Parathyroid adenoma (tissue), 2 donors: Measurements from ENCODE around the gene PLCH1.
"Not testable (repeated sequence)": the region's sequence is repeated elsewhere in the genome, so short reads cannot be mapped to it uniquely, and the experiment has no call there.

Experiments
- H2AFZ ChIP-seq: fragments of 300-600 bp; sonication (generic); one replicate; pipeline ENCODE4 v1.7.0; 2017; ENCODE audit warnings: antibody characterized with exemption, mild to moderate bottlenecking
- H3K27ac ChIP-seq: fragments of 300-600 bp; sonication (generic); one replicate; pipeline ENCODE4 v1.7.0; 2017
- H3K27me3 ChIP-seq: fragments of 300-600 bp; sonication (generic); one replicate; pipeline ENCODE4 v1.7.0; 2017; ENCODE audit warnings: low read length; ENCODE audit not compliant: control insufficient read depth, insufficient read depth
- H3K36me3 ChIP-seq: fragments of 300-600 bp; sonication (generic); one replicate; pipeline ENCODE4 v1.7.0; 2017; ENCODE audit warnings: low read length; ENCODE audit not compliant: control insufficient read depth, insufficient read depth
- H3K4me1 ChIP-seq: fragments of 300-600 bp; sonication (generic); one replicate; pipeline ENCODE4 v1.7.0; 2017; ENCODE audit warnings: control low read depth
- H3K4me2 ChIP-seq: fragments of 300-600 bp; sonication (generic); one replicate; pipeline ENCODE4 v1.7.0; 2017; ENCODE audit warnings: low read length
- H3K4me3 ChIP-seq: fragments of 300-600 bp; sonication (generic); one replicate; pipeline ENCODE4 v1.7.0; 2017; ENCODE audit warnings: low read depth, low read length
- H3K79me2 ChIP-seq: fragments of 300-600 bp; sonication (generic); one replicate; pipeline ENCODE4 v1.7.0; 2017; ENCODE audit warnings: control low read depth
- H3K9ac ChIP-seq: fragments of 300-600 bp; sonication (generic); one replicate; pipeline ENCODE4 v1.7.0; 2017; ENCODE audit warnings: mild to moderate bottlenecking
- H3K9me3 ChIP-seq: fragments of 300-600 bp; sonication (generic); one replicate; pipeline ENCODE4 v1.7.0; 2017; ENCODE audit warnings: low read length; ENCODE audit not compliant: control insufficient read depth
- CTCF ChIP-seq: fragments of 300-600 bp; sonication (generic); IDR thresholded peaks from one replicate; pipeline ENCODE4 v1.7.0; 2017; ENCODE audit warnings: antibody characterized with exemption, mild to moderate bottlenecking
- donor health status: primary hyperparathyroidism.

PLCH1 gene

DNA sequence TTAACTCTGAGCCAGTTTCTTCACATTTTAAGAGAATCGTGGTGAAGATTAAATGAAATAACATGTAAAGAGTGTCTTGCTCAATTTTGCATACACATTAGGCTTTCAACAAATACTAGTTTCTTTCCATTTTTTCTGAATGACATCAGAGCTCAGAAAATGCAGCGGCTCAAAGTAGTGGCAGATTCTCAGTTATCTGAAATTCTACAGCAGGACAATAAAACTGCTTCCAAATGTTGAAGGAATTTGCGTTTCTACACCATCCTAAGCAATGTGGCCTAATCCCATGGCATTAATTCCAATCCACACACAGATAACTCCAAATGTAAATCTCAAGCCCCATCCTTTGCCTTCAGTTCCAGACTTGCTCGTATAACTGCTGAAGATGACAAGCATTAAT, 115.8 kb downstream of the PLCH1 start:
- TF ChIP-seq CTCF = no peak
- no peaks in the 10 kb centered on the region for H3K9me3 ChIP-seq
- peaks cover 3% of the 10 kb centered on the region for H3K79me2 ChIP-seq
- peaks cover 4% of the 10 kb centered on the region for H3K4me1 ChIP-seq
- no peaks in the 10 kb centered on the region for H3K27me3 ChIP-seq
- H3K9ac ChIP-seq = no peak overlapping the region
- H3K36me3 ChIP-seq = no peaks in the 10 kb centered on the region
- H2AFZ ChIP-seq = no peak overlapping the region
- H3K27ac ChIP-seq = no peak overlapping the region
- no peak overlapping the region for H3K4me2 ChIP-seq
- no peak overlapping the region for H3K4me3 ChIP-seq

DNA sequence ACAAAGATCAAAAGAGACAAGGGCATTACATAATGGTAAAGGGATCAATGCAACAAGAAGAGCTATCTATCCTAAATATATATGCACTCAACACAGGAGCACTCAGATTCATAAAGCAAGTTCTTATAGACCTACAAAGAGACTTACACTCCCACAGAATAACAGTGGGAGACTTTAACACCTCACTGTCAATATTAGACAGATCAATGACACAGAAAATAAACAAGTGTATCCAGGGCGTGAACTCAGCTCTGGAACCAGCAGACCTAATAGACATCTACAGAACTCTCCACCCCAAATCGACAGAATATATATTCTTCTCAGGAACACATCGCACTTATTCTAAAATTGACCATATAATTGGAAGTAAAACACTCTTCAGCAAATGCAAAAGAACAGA, 122.2 kb downstream of the PLCH1 start:
- H3K4me1 ChIP-seq, H3K4me3 ChIP-seq, H3K9me3 ChIP-seq, H3K27me3 ChIP-seq, H3K4me2 ChIP-seq, H3K79me2 ChIP-seq, H2AFZ ChIP-seq, H3K9ac ChIP-seq, H3K36me3 ChIP-seq, H3K27ac ChIP-seq: not testable (repeated sequence)

DNA sequence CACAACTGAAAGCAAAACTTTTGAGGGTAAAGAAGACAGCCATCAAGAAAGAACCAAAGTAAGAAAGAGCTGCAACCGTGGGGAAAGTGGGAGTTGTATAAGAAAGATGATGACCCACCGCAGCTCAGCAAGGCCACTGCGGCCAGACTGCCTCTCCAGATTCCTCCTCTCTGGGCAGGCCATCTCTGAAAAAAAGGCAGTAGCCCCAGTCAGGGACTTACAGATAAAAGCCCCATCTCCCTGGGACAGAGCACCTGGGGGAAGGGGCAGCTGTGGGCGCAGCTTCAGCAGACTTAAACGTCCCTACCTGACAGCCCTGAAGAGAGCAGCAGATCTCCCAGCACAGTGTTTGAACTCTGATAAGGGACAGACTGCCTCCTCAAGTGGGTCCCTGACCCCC, 124.3 kb downstream of the PLCH1 start:
- not testable (repeated sequence) for H3K79me2 ChIP-seq, H3K9me3 ChIP-seq, H3K4me2 ChIP-seq, H2AFZ ChIP-seq, H3K27me3 ChIP-seq, H3K27ac ChIP-seq, H3K4me1 ChIP-seq, H3K9ac ChIP-seq, H3K4me3 ChIP-seq, H3K36me3 ChIP-seq

DNA sequence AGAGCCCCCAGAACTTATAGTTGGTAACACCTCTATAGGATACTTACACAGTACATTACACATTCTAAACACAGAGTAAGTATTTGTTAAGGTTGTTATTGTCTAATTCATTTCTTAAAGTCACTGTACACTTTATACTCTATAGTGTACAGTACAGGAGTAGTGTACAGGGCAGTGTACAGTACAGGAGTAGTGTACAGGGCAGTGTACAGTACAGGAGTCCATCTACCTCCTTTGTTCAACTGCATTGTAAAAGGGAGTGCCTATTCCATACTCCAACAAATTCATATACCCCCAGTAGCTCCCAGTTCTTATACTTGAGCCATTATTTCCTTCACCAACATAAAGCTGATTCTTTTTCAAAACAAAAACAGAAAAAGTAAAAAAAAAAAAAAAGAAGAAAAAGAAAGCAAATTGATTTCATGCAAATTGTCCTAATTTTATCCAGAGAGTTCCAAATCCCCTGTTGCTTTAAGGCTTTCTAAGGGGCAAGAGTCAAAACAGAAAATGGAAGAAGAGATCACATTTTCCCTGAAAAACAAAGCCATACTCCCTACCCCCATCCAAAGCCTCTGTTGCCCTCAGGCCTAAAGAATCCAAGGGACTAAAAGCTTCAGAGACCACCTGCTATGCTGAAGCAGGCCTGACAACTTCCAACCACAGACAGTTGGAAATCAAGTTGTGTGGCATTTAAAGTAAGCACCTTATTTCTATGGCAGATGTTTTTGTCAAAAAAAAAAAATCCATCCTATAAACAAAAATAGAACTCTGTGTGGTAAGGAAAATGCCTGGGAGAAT, 125.6 kb downstream of the PLCH1 start:
- Histone ChIP-seq H3K4me3 (no peak overlapping the region), H3K27me3 (no peaks in the 10 kb centered on the region), H3K27ac (no peak overlapping the region), H3K9ac (no peak overlapping the region), H2AFZ (no peak overlapping the region), H3K79me2 (no peaks in the 10 kb centered on the region), H3K4me2 (no peak overlapping the region), H3K9me3 (no peaks in the 10 kb centered on the region), H3K36me3 (no peaks in the 10 kb centered on the region), H3K4me1 (no peaks in the 10 kb centered on the region)
- no peak for TF ChIP-seq CTCF

GRCh38 chr3:155618543-155618942, 126.3 kb downstream of the PLCH1 start:
- no peak overlapping the region for H3K4me2 ChIP-seq
- no peaks in the 10 kb centered on the region for H3K9me3 ChIP-seq
- no peaks in the 10 kb centered on the region for H3K79me2 ChIP-seq
- no peak for TF ChIP-seq CTCF
- H2AFZ ChIP-seq = no peak overlapping the region
- no peaks in the 10 kb centered on the region for H3K27me3 ChIP-seq
- H3K36me3 ChIP-seq = no peaks in the 10 kb centered on the region
- no peaks in the 10 kb centered on the region for H3K4me1 ChIP-seq
- no peak overlapping the region for H3K4me3 ChIP-seq
- no peak overlapping the region for H3K27ac ChIP-seq
- H3K9ac ChIP-seq = no peak overlapping the region
